Body of pancreas (tissue), 4 donors: Measurements from ENCODE around the gene SLC16A9. TPM values are rescaled to one million over a fixed set of nuclear protein-coding genes. Genes with fewer than 3 reads are reported as not detected.

Source experiments
- ATAC-seq: fragments of 150-250 bp; one replicate; pipeline ENCODE4 v1.9.1; 2016
- DNase-seq, 4 donors: peaks; one replicate each; pipeline ENCODE4 v3.0.0-alpha.2; 2019
- H3K27ac ChIP-seq, 4 donors: fragments of 200-600 bp; sonication (generic); 1 replicate in 3 of 4; 2 replicates in 1 of 4; pipeline versions ENCODE4 v1.5.1 to v1.6.1; 2016 to 2019; ENCODE audit warnings: mild to moderate bottlenecking in 1 of 4, mixed read lengths in 1 of 4, moderate library complexity in 1 of 4
- H3K27me3 ChIP-seq, 2 donors: fragments of 200-600 bp; sonication (generic); one replicate each; pipeline ENCODE4 v1.6.0; 2016; ENCODE audit warnings: mild to moderate bottlenecking in 1 of 2
- H3K36me3 ChIP-seq, 2 donors: fragments of 200-600 bp; sonication (generic); replicated peaks in 1 of 2; 2 replicates each; pipeline ENCODE4 v1.5.1; 2016; ENCODE audit warnings: low read depth in 2 of 2; ENCODE audit not compliant: insufficient read depth in 1 of 2
- H3K4me1 ChIP-seq: fragments of 200-600 bp; sonication (generic); one replicate; pipeline ENCODE4 v1.6.0; 2016
- H3K4me3 ChIP-seq, 2 donors: fragments of 200-600 bp; sonication (generic); 1 replicate in 1 of 2; 2 replicates in 1 of 2; pipeline ENCODE4 v1.5.1; 2016 to 2019
- H3K9me3 ChIP-seq, 3 donors: fragments of 200-600 bp; sonication (generic); 1 replicate in 2 of 3; 2 replicates in 1 of 3; pipeline ENCODE4 v1.5.1; 2016
- POLR2A ChIP-seq, 3 donors: fragments of 450-650 bp; IDR thresholded peaks; one replicate each; pipeline ENCODE4 v1.6.1; 2016; ENCODE audit warnings: antibody characterized with exemption in 3 of 3, mild to moderate bottlenecking in 2 of 3
- WGBS, 2 donors: methylation state at CpG; one replicate each; pipeline ENCODE4 v1.1.5; 2017; 5-methylcytosine and 5-hydroxymethylcytosine counted together
- intact Hi-C: fragments of 100-400 bp; cut with DNase I; formaldehyde crosslinking; loops from one replicate; pipeline ENCODE4 v1.15.1; 2023
- total RNA-seq, 2 donors: library from RNA; depleted of rRNA; stranded (reverse); fragments of >200 nt; gene quantifications; one replicate each; pipeline ENCODE4 v1.1.0, GENCODE V29; 2016
- TF ChIP-seq, protein P1 (sequence below), 7 experiments: fragments of 450-650 bp in 4 of 7; fragments of 200-600 bp in 3 of 7; sonication (generic) in 3 of 7; IDR thresholded peaks; one replicate each; pipeline ENCODE4 v1.5.1; 2016 to 2019; ENCODE audit warnings: antibody characterized with exemption in 7 of 7

Gene SLC16A9
- total RNA-seq, 2 donors from 2014 or later = 0.78 to 2.6 TPM

DNA sequence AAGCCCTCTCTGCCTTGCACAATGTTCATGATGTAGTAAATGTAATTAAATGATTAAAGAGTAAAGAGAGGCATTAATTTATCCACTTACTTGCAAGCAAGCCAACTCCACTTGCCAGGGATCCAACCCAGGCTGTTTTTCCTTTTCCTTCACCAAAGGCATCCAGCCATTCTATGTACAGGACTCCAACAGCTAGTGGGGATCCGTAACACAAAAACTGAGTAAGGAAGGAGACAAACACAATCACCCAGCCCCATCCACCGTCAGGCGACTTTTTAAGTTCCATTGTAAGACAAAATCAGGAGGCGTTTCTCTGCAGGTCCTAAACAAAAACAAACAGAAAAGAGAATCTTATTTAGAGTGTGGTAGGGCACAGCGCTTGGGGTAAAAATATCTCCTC, 25.6 kb downstream of the SLC16A9 start:
- Histone ChIP-seq H3K4me3 (no peak overlapping the region), H3K27me3 (no peaks in the 10 kb centered on the region), H3K9me3 (no peaks in the 10 kb centered on the region), H3K27ac (no peak overlapping the region), H3K36me3 (no peaks in the 10 kb centered on the region), H3K4me1 (no peaks in the 10 kb centered on the region)
- intact Hi-C loops = no loop called here
- no peak for ATAC-seq
- no peak for TF ChIP-seq POLR2A (IDR thresholded peaks at IDR 0.05)
- TF ChIP-seq, protein P1, sequence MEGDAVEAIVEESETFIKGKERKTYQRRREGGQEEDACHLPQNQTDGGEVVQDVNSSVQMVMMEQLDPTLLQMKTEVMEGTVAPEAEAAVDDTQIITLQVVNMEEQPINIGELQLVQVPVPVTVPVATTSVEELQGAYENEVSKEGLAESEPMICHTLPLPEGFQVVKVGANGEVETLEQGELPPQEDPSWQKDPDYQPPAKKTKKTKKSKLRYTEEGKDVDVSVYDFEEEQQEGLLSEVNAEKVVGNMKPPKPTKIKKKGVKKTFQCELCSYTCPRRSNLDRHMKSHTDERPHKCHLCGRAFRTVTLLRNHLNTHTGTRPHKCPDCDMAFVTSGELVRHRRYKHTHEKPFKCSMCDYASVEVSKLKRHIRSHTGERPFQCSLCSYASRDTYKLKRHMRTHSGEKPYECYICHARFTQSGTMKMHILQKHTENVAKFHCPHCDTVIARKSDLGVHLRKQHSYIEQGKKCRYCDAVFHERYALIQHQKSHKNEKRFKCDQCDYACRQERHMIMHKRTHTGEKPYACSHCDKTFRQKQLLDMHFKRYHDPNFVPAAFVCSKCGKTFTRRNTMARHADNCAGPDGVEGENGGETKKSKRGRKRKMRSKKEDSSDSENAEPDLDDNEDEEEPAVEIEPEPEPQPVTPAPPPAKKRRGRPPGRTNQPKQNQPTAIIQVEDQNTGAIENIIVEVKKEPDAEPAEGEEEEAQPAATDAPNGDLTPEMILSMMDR (IDR thresholded peaks at IDR 0.05) = no peak
- 72 to 80% methylated on average over 5 of the region's 5 CpGs for WGBS, 2 donors
- no peak for DNase-seq

- Histone ChIP-seq H3K36me3 (no peaks in the 10 kb centered on the region), H3K27ac (no peak overlapping the region), H3K4me1 (no peaks in the 10 kb centered on the region), H3K9me3 (no peaks in the 10 kb centered on the region), H3K4me3 (no peak overlapping the region), H3K27me3 (no peaks in the 10 kb centered on the region)
- ATAC-seq = no peak
- 90 to 97% methylated on average over 2 of the region's 2 CpGs for WGBS, 2 donors
- TF ChIP-seq, protein P1 (IDR thresholded peaks at IDR 0.05) = no peak
- TF ChIP-seq POLR2A (IDR thresholded peaks at IDR 0.05) = no peak
- no peak for DNase-seq
- intact Hi-C loops = no loop called here
Measured at GRCh38 chr10:59682986-59683937, 26.4 kb downstream of the SLC16A9 start.

GRCh38 chr10:59680199-59680598, 29.5 kb downstream of the SLC16A9 start:
- Histone ChIP-seq H3K36me3 (no peaks in the 10 kb centered on the region), H3K9me3 (no peaks in the 10 kb centered on the region), H3K4me1 (no peaks in the 10 kb centered on the region), H3K27me3 (no peaks in the 10 kb centered on the region), H3K4me3 (no peak overlapping the region), H3K27ac (no peak overlapping the region)
- ATAC-seq = no peak
- TF ChIP-seq POLR2A (IDR thresholded peaks at IDR 0.05) = no peak
- TF ChIP-seq, protein P1 (IDR thresholded peaks at IDR 0.05) = no peak
- whole genome bisulfite sequencing, 2 donors = 40 to 45% methylated on average over 1 of the region's 1 CpG
- no peak for DNase-seq
- intact Hi-C loops = no loop called here

- no peak overlapping the region for H3K27ac ChIP-seq
- WGBS, 2 donors = 58 to 65% methylated on average over 4 of the region's 4 CpGs
- no peaks in the 10 kb centered on the region for H3K27me3 ChIP-seq
- intact Hi-C loops = no loop called here
- H3K4me3 ChIP-seq = no peak overlapping the region
- H3K9me3 ChIP-seq = no peaks in the 10 kb centered on the region
- no peaks in the 10 kb centered on the region for H3K4me1 ChIP-seq
- TF ChIP-seq, protein P1 (IDR thresholded peaks at IDR 0.05) = no peak
- no peak for TF ChIP-seq POLR2A (IDR thresholded peaks at IDR 0.05)
- ATAC-seq = no peak
- DNase-seq = no peak
- H3K36me3 ChIP-seq = no peaks in the 10 kb centered on the region
Measured at GRCh38 chr10:59678884-59679301, 30.8 kb downstream of the SLC16A9 start.
